Middle frontal gyrus (tissue), 1 donor: ENCODE measurements around the gene FOXK2.
"Not testable (repeated sequence)": the region's sequence is repeated elsewhere in the genome, so short reads cannot be mapped to it uniquely, and the experiment has no call there.

Experiments used
- DNase-seq: peaks from one replicate; pipeline ENCODE4 v3.0.0-alpha.2; 2015; ENCODE audit warnings: low spot score; ENCODE audit errors: extremely low spot score

FOXK2 gene

GRCh38 chr17:82494236-82495055 is 25.1 kb upstream of the FOXK2 start:
- DNase-seq, result peak; percentile 74

- DNase-seq, result no peak
These were observed 23.5 kb upstream of the FOXK2 start for GRCh38 chr17:82495844-82496528.

GRCh38 chr17:82496529-82497434 is 22.8 kb upstream of the FOXK2 start:
- peak; percentile 96 for DNase-seq

- no peak for DNase-seq
These were observed 21.8 kb upstream of the FOXK2 start for GRCh38 chr17:82497483-82498405.

GRCh38 chr17:82502207-82502606 is 17.3 kb upstream of the FOXK2 start:
- DNase-seq, result no peak

- no peak for DNase-seq
These were observed 16.3 kb upstream of the FOXK2 start for GRCh38 chr17:82503094-82503727.

GRCh38 chr17:82503728-82504308 is 15.7 kb upstream of the FOXK2 start:
- DNase-seq, result no peak

- no peak for DNase-seq
These were observed 14.2 kb upstream of the FOXK2 start for GRCh38 chr17:82505296-82505695.

GRCh38 chr17:82506402-82506801 is 13.1 kb upstream of the FOXK2 start:
- DNase-seq, result not testable (repeated sequence)

- no peak for DNase-seq
These were observed 11.8 kb upstream of the FOXK2 start for GRCh38 chr17:82507631-82508175.

- DNase-seq, result not testable (repeated sequence)
These were observed 7.9 kb upstream of the FOXK2 start for GRCh38 chr17:82511642-82512041.

GRCh38 chr17:82513864-82514263 is 5.7 kb upstream of the FOXK2 start:
- not testable (repeated sequence) for DNase-seq

GRCh38 chr17:82517230-82517865 is 2.2 kb upstream of the FOXK2 start:
- DNase-seq, result no peak

- DNase-seq, result no peak
These were observed 705 bp downstream of the FOXK2 start for GRCh38 chr17:82519971-82520903.

- DNase-seq, result no peak
These were observed 5.0 kb downstream of the FOXK2 start for GRCh38 chr17:82524540-82524939.

- no peak for DNase-seq
These were observed 6.2 kb downstream of the FOXK2 start for GRCh38 chr17:82525712-82526111.

- peak; percentile 9 for DNase-seq
These were observed 8.4 kb downstream of the FOXK2 start for GRCh38 chr17:82527898-82528297.
